Glutamatergic neuron (in vitro differentiated cells): ENCODE measurements around the gene RDX. TPM values are rescaled to one million over a fixed set of nuclear protein-coding genes. Genes with fewer than 3 reads are reported as not detected.
"Not testable (repeated sequence)": the region's sequence is repeated elsewhere in the genome, so short reads cannot be mapped to it uniquely, and the experiment has no call there.

Experiments used
- DNase-seq: peaks from one replicate; pipeline ENCODE4 v3.0.0; 2022
- H3K27ac Mint-ChIP-seq: one replicate; pipeline ENCODE4 v1.8.0; 2020; ENCODE audit warnings: mild to moderate bottlenecking, mixed read lengths, inconsistent platforms; ENCODE audit not compliant: unreplicated experiment
- H3K27me3 Mint-ChIP-seq: one replicate; pipeline ENCODE4 v1.8.0; 2020; ENCODE audit warnings: mild to moderate bottlenecking, moderate library complexity, mixed read lengths, inconsistent platforms; ENCODE audit not compliant: unreplicated experiment
- H3K36me3 Mint-ChIP-seq: one replicate; pipeline ENCODE4 v1.8.0; 2020; ENCODE audit warnings: mild to moderate bottlenecking, mixed read lengths, inconsistent platforms; ENCODE audit not compliant: unreplicated experiment
- H3K4me1 Mint-ChIP-seq: one replicate; pipeline ENCODE4 v1.8.0; 2020; ENCODE audit warnings: mild to moderate bottlenecking, low read depth, mixed read lengths, inconsistent platforms; ENCODE audit not compliant: unreplicated experiment
- H3K4me3 Mint-ChIP-seq: one replicate; pipeline ENCODE4 v1.8.0; 2020; ENCODE audit warnings: mild to moderate bottlenecking, mixed read lengths, inconsistent platforms; ENCODE audit not compliant: unreplicated experiment
- H3K9me3 Mint-ChIP-seq: one replicate; pipeline ENCODE4 v1.8.0; 2020; ENCODE audit warnings: mild to moderate bottlenecking, moderate library complexity, mixed read lengths, inconsistent platforms; ENCODE audit not compliant: unreplicated experiment
- total RNA-seq: library from RNA; stranded (reverse); fragmentation: NEBNext Ultra II Directional; extraction: Animal tissue kit (Norgen Biotek cat#: 25700); gene quantifications from one replicate; pipeline ENCODE4 v1.2.1, GENCODE V29; 2021; ENCODE audit not compliant: unreplicated experiment
- TF ChIP-seq, protein P1 (sequence below): fragments of 200-600 bp; sonication (generic); IDR thresholded peaks from one replicate; pipeline ENCODE4 v1.5.0; 2021; ENCODE audit not compliant: partially characterized antibody, unreplicated experiment

RDX gene
- total RNA-seq, 1 donor from 2014 or later: 71.7 TPM

DNA sequence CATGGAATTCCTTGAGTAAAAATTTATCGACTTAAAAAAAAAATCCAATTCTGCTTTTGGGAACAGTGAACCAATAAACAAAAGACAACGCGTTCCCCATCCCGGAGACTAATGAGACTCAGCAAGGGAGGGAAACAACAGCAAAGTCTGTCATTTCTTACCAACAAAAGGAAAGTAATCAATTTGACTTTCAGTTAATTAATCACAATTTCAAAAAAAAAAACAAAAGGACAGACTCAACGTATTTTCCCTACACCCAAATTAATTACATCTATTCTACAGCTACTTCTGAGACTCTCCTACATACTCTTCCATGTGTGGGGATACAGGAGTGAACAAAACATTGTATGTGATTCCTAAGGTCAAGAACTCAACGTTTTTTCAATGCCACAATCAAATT, 1.9 kb downstream of the RDX start:
- TF ChIP-seq, protein P1, sequence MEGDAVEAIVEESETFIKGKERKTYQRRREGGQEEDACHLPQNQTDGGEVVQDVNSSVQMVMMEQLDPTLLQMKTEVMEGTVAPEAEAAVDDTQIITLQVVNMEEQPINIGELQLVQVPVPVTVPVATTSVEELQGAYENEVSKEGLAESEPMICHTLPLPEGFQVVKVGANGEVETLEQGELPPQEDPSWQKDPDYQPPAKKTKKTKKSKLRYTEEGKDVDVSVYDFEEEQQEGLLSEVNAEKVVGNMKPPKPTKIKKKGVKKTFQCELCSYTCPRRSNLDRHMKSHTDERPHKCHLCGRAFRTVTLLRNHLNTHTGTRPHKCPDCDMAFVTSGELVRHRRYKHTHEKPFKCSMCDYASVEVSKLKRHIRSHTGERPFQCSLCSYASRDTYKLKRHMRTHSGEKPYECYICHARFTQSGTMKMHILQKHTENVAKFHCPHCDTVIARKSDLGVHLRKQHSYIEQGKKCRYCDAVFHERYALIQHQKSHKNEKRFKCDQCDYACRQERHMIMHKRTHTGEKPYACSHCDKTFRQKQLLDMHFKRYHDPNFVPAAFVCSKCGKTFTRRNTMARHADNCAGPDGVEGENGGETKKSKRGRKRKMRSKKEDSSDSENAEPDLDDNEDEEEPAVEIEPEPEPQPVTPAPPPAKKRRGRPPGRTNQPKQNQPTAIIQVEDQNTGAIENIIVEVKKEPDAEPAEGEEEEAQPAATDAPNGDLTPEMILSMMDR: no peak
- Mint-ChIP-seq H3K4me1 (peaks cover 6% of the 10 kb centered on the region), H3K27ac (no peak overlapping the region), H3K4me3 (peak overlapping the region; percentile 92), H3K36me3 (peaks cover 6% of the 10 kb centered on the region), H3K9me3 (peaks cover 5% of the 10 kb centered on the region), H3K27me3 (peaks cover 2% of the 10 kb centered on the region)
- DNase-seq: no peak

- H3K36me3 Mint-ChIP-seq: peaks cover 6% of the 10 kb centered on the region
- H3K27ac Mint-ChIP-seq: no peak overlapping the region
Measured at GRCh38 chr11:110293389-110293788, 3.0 kb downstream of the RDX start.

DNA sequence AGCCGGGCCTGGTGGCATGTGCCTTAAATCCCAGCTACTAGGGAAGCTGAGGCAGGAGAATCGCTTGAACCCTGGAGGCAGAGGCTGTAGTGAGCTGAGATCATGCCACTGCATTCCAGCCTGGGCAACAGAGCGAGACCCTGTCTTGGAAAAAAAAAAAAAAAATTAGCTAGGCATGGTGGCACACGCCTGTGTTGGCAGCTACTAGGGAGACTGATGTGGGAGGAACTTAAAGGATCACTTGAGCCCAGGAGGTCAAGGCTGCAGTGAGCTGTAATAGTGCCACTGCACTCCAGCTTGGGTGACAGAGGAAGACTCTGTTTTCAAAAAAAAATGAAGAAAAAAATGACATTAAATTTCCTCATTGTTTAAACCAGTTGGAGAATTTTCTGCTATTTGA, 4.3 kb downstream of the RDX start:
- not testable (repeated sequence) for H3K4me3 Mint-ChIP-seq, H3K27ac Mint-ChIP-seq, H3K4me1 Mint-ChIP-seq, H3K27me3 Mint-ChIP-seq, H3K9me3 Mint-ChIP-seq, DNase-seq, H3K36me3 Mint-ChIP-seq

More at GRCh38 chr11:110293389-110293788, 3.0 kb downstream of the RDX start:
- Mint-ChIP-seq H3K4me3 (peak overlapping the region; percentile 33), H3K9me3 (peaks cover 5% of the 10 kb centered on the region), H3K4me1 (peaks cover 6% of the 10 kb centered on the region), H3K27me3 (peaks cover 2% of the 10 kb centered on the region)
- TF ChIP-seq, protein P1: no peak
- DNase-seq: no peak

- TF ChIP-seq, protein P1: no peak
- no peak overlapping the region for H3K27ac Mint-ChIP-seq
- DNase-seq: no peak
- H3K27me3 Mint-ChIP-seq: peaks cover 2% of the 10 kb centered on the region
- H3K36me3 Mint-ChIP-seq: peaks cover 6% of the 10 kb centered on the region
- peak overlapping the region; percentile 32 for H3K4me3 Mint-ChIP-seq
- H3K9me3 Mint-ChIP-seq: peaks cover 3% of the 10 kb centered on the region
- H3K4me1 Mint-ChIP-seq: peaks cover 4% of the 10 kb centered on the region
Measured at GRCh38 chr11:110290591-110291334, 5.7 kb downstream of the RDX start.

GRCh38 chr11:110289472-110289871, 6.9 kb downstream of the RDX start:
- DNase-seq: no peak
- no peaks in the 10 kb centered on the region for H3K9me3 Mint-ChIP-seq
- H3K27me3 Mint-ChIP-seq: peaks cover 2% of the 10 kb centered on the region
- TF ChIP-seq, protein P1: no peak
- peaks cover 4% of the 10 kb centered on the region for H3K4me1 Mint-ChIP-seq
- H3K27ac Mint-ChIP-seq: no peak overlapping the region
- H3K4me3 Mint-ChIP-seq: no peak overlapping the region
- H3K36me3 Mint-ChIP-seq: peaks cover 6% of the 10 kb centered on the region
